ENCODE data around the gene HCN2.
A peak's percentile ranks its signal among the peaks of the same experiment; 100 is the strongest.

HCN2 gene

GRCh38 chr19:641702-642101 is 52.0 kb downstream of the HCN2 start:
- Histone ChIP-seq H3K4me1 (ENCODE audit: control insufficient read depth, insufficient read depth, low read depth, low read length) (peaks cover 12% of the 10 kb centered on the region), H3K4ac (ENCODE audit: low read depth in 1 of 2, low read length in 2 of 2) (no peak overlapping the region), H3K27me3 (ENCODE audit: control insufficient read depth in 1 of 2, insufficient read depth in 1 of 2, low read length in 2 of 2) (peaks cover 0 to 8% of the 10 kb centered on the region in 2 experiments), H3K4me3 (ENCODE audit: insufficient read depth in 1 of 2, low read depth in 1 of 2, low read length in 2 of 2) (no peak overlapping the region), H2BK15ac (ENCODE audit: low read depth, poor library complexity, severe bottlenecking) (no peak overlapping the region), H4K91ac (ENCODE audit: low read length) (no peak overlapping the region), H3K23ac (ENCODE audit: low read length in 2 of 2) (no peak overlapping the region), H3K9ac (ENCODE audit: low read length) (no peak overlapping the region), H3K36me3 (ENCODE audit: control insufficient read depth in 1 of 2, insufficient read depth in 2 of 2, low read depth in 1 of 2, low read length in 2 of 2) (peaks cover 14 to 43% of the 10 kb centered on the region in 2 experiments), H3K9me3 (ENCODE audit: control insufficient read depth, low read length) (no peaks in the 10 kb centered on the region), H4K8ac (ENCODE audit: low read length) (no peak overlapping the region), H3K79me1 (replicated peaks; ENCODE audit: low read length, poor library complexity, severe bottlenecking) (peaks cover 5% of the 10 kb centered on the region), H3K18ac (ENCODE audit: low read depth in 1 of 2, low read length in 2 of 2) (no peak overlapping the region), H3K4me2 (ENCODE audit: low read length, poor library complexity, severe bottlenecking) (no peak overlapping the region), H3K14ac (ENCODE audit: low read length in 2 of 2) (no peak overlapping the region), H2BK12ac (ENCODE audit: low read length in 2 of 2) (no peak overlapping the region), H3K27ac (ENCODE audit: low read length, poor library complexity, severe bottlenecking) (no peak overlapping the region), H2BK5ac (ENCODE audit: low read depth, low read length, poor library complexity, severe bottlenecking) (no peak overlapping the region), H2AK5ac (ENCODE audit: low read length, severe bottlenecking) (no peak overlapping the region), H2BK120ac (ENCODE audit: low read depth, low read length) (no peak overlapping the region), H2AFZ (ENCODE audit: low read depth, low read length) (no peak overlapping the region)
- 89% methylated on average over 17 of the region's 17 CpGs for WGBS
- DNase-seq, result no peak

DNA sequence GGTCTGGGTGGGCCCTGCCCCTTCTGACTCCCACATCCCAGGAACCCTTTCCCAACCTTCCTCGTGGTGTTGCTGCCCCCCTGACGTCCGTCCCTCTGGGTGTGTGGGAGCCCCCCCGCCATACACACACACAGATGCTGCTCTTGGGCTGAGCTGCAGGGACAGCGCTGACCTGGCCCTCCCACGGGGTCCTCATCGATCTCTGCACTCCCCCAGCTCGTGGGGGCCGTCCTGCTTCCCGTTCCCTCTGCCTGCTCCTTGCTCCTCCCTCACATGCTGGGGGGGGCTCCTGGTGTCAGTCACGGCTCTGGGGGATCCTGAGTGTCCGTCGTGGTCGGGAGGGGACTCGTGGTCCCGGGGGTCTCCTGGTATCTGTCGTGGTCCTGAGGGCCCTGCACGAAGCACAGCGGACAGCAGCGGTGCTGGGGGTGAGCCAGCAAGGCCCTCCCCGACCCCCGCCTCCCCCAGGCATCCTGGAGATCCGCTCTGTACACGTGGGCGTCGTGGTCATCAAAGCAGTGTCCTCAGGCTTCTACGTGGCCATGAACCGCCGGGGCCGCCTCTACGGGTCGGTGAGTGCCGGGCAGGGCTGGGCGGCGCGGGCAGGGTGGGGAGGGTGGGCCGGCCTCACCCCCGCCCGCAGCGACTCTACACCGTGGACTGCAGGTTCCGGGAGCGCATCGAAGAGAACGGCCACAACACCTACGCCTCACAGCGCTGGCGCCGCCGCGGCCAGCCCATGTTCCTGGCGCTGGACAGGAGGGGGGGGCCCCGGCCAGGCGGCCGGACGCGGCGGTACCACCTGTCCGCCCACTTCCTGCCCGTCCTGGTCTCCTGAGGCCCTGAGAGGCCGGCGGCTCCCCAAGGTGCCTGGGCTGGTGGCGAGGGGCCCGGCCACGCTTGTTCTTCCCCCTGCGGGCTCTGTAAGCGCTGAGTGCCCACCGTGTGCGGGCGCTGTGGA is 53.4 kb downstream of the HCN2 start:
- no peak overlapping the region for H3K4me3 ChIP-seq (ENCODE audit: insufficient read depth in 1 of 2, low read depth in 1 of 2, low read length in 2 of 2)
- H2BK12ac ChIP-seq (ENCODE audit: low read length in 2 of 2), result no peak overlapping the region
- no peak overlapping the region for H4K8ac ChIP-seq (ENCODE audit: low read length)
- H3K27me3 ChIP-seq (ENCODE audit: control insufficient read depth in 1 of 2, insufficient read depth in 1 of 2, low read length in 2 of 2), result peaks cover 0 to 8% of the 10 kb centered on the region in 2 experiments
- H4K91ac ChIP-seq (ENCODE audit: low read length), result no peak overlapping the region
- DNase-seq, result no peak
- 89% methylated on average over 65 of the region's 70 CpGs for WGBS
- H2BK120ac ChIP-seq (ENCODE audit: low read depth, low read length), result no peak overlapping the region
- no peak overlapping the region for H3K14ac ChIP-seq (ENCODE audit: low read length in 2 of 2)
- H2AFZ ChIP-seq (ENCODE audit: low read depth, low read length), result no peak overlapping the region
- no peak overlapping the region for H3K18ac ChIP-seq (ENCODE audit: low read depth in 1 of 2, low read length in 2 of 2)
- H3K79me1 ChIP-seq (replicated peaks; ENCODE audit: low read length, poor library complexity, severe bottlenecking), result peaks cover 13% of the 10 kb centered on the region
- peaks cover 25 to 56% of the 10 kb centered on the region in 2 experiments for H3K36me3 ChIP-seq (ENCODE audit: control insufficient read depth in 1 of 2, insufficient read depth in 2 of 2, low read depth in 1 of 2, low read length in 2 of 2)
- H3K9ac ChIP-seq (ENCODE audit: low read length), result no peak overlapping the region
- no peak overlapping the region for H2AK5ac ChIP-seq (ENCODE audit: low read length, severe bottlenecking)
- no peak overlapping the region for H2BK15ac ChIP-seq (ENCODE audit: low read depth, poor library complexity, severe bottlenecking)
- no peak overlapping the region for H3K23ac ChIP-seq (ENCODE audit: low read length in 2 of 2)
- H3K9me3 ChIP-seq (ENCODE audit: control insufficient read depth, low read length), result no peaks in the 10 kb centered on the region
- peaks cover 12% of the 10 kb centered on the region for H3K4me1 ChIP-seq (ENCODE audit: control insufficient read depth, insufficient read depth, low read depth, low read length)
- H3K4me2 ChIP-seq (ENCODE audit: low read length, poor library complexity, severe bottlenecking), result no peak overlapping the region
- no peak overlapping the region for H2BK5ac ChIP-seq (ENCODE audit: low read depth, low read length, poor library complexity, severe bottlenecking)
- no peak overlapping the region for H3K4ac ChIP-seq (ENCODE audit: low read depth in 1 of 2, low read length in 2 of 2)
- H3K27ac ChIP-seq (ENCODE audit: low read length, poor library complexity, severe bottlenecking), result no peak overlapping the region

GRCh38 chr19:643736-644135 is 54.1 kb downstream of the HCN2 start:
- H3K9me3 ChIP-seq (ENCODE audit: control insufficient read depth, low read length), result no peaks in the 10 kb centered on the region
- H4K91ac ChIP-seq (ENCODE audit: low read length), result no peak overlapping the region
- no peak overlapping the region for H3K14ac ChIP-seq (ENCODE audit: low read length in 2 of 2)
- no peak overlapping the region for H3K18ac ChIP-seq (ENCODE audit: low read depth in 1 of 2, low read length in 2 of 2)
- no peak overlapping the region for H3K27ac ChIP-seq (ENCODE audit: low read length, poor library complexity, severe bottlenecking)
- no peak overlapping the region for H3K4ac ChIP-seq (ENCODE audit: low read depth in 1 of 2, low read length in 2 of 2)
- H2BK120ac ChIP-seq (ENCODE audit: low read depth, low read length), result no peak overlapping the region
- H3K36me3 ChIP-seq (ENCODE audit: control insufficient read depth in 1 of 2, insufficient read depth in 2 of 2, low read depth in 1 of 2, low read length in 2 of 2), result peaks cover 30 to 63% of the 10 kb centered on the region in 2 experiments
- 96% methylated on average over 21 of the region's 24 CpGs for WGBS
- H3K79me1 ChIP-seq (replicated peaks; ENCODE audit: low read length, poor library complexity, severe bottlenecking), result peaks cover 13% of the 10 kb centered on the region
- no peak overlapping the region for H2BK12ac ChIP-seq (ENCODE audit: low read length in 2 of 2)
- no peak overlapping the region for H3K23ac ChIP-seq (ENCODE audit: low read length in 2 of 2)
- H3K4me1 ChIP-seq (ENCODE audit: control insufficient read depth, insufficient read depth, low read depth, low read length), result peaks cover 12% of the 10 kb centered on the region
- H4K8ac ChIP-seq (ENCODE audit: low read length), result no peak overlapping the region
- H3K4me3 ChIP-seq (ENCODE audit: insufficient read depth in 1 of 2, low read depth in 1 of 2, low read length in 2 of 2), result no peak overlapping the region
- no peak overlapping the region for H2AFZ ChIP-seq (ENCODE audit: low read depth, low read length)
- no peak for DNase-seq
- no peak overlapping the region for H2BK15ac ChIP-seq (ENCODE audit: low read depth, poor library complexity, severe bottlenecking)
- H2BK5ac ChIP-seq (ENCODE audit: low read depth, low read length, poor library complexity, severe bottlenecking), result no peak overlapping the region
- H3K9ac ChIP-seq (ENCODE audit: low read length), result no peak overlapping the region
- H3K27me3 ChIP-seq (ENCODE audit: control insufficient read depth in 1 of 2, insufficient read depth in 1 of 2, low read length in 2 of 2), result peaks cover 0 to 3% of the 10 kb centered on the region in 2 experiments
- H3K4me2 ChIP-seq (ENCODE audit: low read length, poor library complexity, severe bottlenecking), result no peak overlapping the region
- H2AK5ac ChIP-seq (ENCODE audit: low read length, severe bottlenecking), result no peak overlapping the region

DNA sequence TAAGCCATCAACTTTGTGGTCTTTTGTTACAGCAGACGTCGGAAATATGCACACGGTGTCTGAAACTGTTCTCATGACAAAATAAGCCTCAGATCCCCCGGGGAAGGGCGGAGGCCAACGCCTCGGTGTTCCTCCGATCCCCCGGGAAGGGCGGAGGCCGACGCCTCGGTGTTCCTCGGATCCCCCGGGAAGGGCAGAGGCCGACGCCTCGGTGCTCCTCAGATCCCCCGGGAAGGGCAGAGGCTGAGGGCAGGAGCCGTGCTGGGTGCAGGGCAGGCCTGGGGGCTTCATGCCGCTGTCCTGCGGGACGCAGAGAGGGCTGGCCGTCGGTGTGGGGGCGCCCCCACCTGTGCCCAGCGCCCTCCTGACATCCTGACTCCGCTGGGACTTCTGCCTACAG is 54.7 kb downstream of the HCN2 start:
- Histone ChIP-seq H2BK12ac (ENCODE audit: low read length in 2 of 2) (no peak overlapping the region), H3K79me1 (replicated peaks; ENCODE audit: low read length, poor library complexity, severe bottlenecking) (peaks cover 15% of the 10 kb centered on the region), H3K18ac (ENCODE audit: low read depth in 1 of 2, low read length in 2 of 2) (no peak overlapping the region), H3K4me2 (ENCODE audit: low read length, poor library complexity, severe bottlenecking) (no peak overlapping the region), H3K4ac (ENCODE audit: low read depth in 1 of 2, low read length in 2 of 2) (no peak overlapping the region), H2AK5ac (ENCODE audit: low read length, severe bottlenecking) (no peak overlapping the region), H3K36me3 (ENCODE audit: control insufficient read depth in 1 of 2, insufficient read depth in 2 of 2, low read depth in 1 of 2, low read length in 2 of 2) (peaks cover 33 to 69% of the 10 kb centered on the region in 2 experiments), H3K9ac (ENCODE audit: low read length) (no peak overlapping the region), H2BK15ac (ENCODE audit: low read depth, poor library complexity, severe bottlenecking) (peak overlapping the region; percentile 77), H3K4me1 (ENCODE audit: control insufficient read depth, insufficient read depth, low read depth, low read length) (peaks cover 6% of the 10 kb centered on the region), H4K91ac (ENCODE audit: low read length) (no peak overlapping the region), H3K27ac (ENCODE audit: low read length, poor library complexity, severe bottlenecking) (no peak overlapping the region), H2AFZ (ENCODE audit: low read depth, low read length) (no peak overlapping the region), H3K14ac (ENCODE audit: low read length in 2 of 2) (no peak overlapping the region), H3K9me3 (ENCODE audit: control insufficient read depth, low read length) (no peaks in the 10 kb centered on the region), H3K23ac (ENCODE audit: low read length in 2 of 2) (no peak overlapping the region), H2BK120ac (ENCODE audit: low read depth, low read length) (no peak overlapping the region), H2BK5ac (ENCODE audit: low read depth, low read length, poor library complexity, severe bottlenecking) (no peak overlapping the region), H4K8ac (ENCODE audit: low read length) (no peak overlapping the region), H3K4me3 (ENCODE audit: insufficient read depth in 1 of 2, low read depth in 1 of 2, low read length in 2 of 2) (no peak overlapping the region), H3K27me3 (ENCODE audit: control insufficient read depth in 1 of 2, insufficient read depth in 1 of 2, low read length in 2 of 2) (no peaks in the 10 kb centered on the region)
- 89% methylated on average over 28 of the region's 28 CpGs for WGBS
- DNase-seq, result no peak

Data from mesenchymal stem cell (in vitro differentiated cells and primary cell).